Measurements from ENCODE around the gene ECHS1. TPM values are rescaled to one million over a fixed set of nuclear protein-coding genes. Genes with fewer than 3 reads are reported as not detected.

ECHS1 gene
- total and polyA plus RNA-seq, 2 experiments from 2014 or later, result 82.2 to 150 TPM

GRCh38 chr10:133394801-133395221 is 21.7 kb upstream of the ECHS1 start:
- Histone ChIP-seq H3K27ac (peak overlapping the region; percentile 70), H3K36me3 (ENCODE audit: low read depth) (0 out of 2 replicates have a peak, but pooled peaks cover 7% of the 10 kb centered on the region), H3K79me2 (ENCODE audit: insufficient read depth) (peaks cover 49% of the 10 kb centered on the region), H3K4me1 (ENCODE audit: insufficient read depth) (0 out of 2 replicates have a peak, but pooled peaks cover 9% of the 10 kb centered on the region), H3K27me3 (replicated peaks; ENCODE audit: insufficient read depth) (no peaks in the 10 kb centered on the region), H3K4me2 (ENCODE audit: unreplicated experiment) (peak overlapping the region; percentile 84), H3F3A (ENCODE audit: insufficient read depth) (no peaks in the 10 kb centered on the region), H3K9me2 (ENCODE audit: insufficient read depth) (no peaks in the 10 kb centered on the region), H2AFZ (peak overlapping the region; percentile 94), H4K20me1 (ENCODE audit: insufficient read depth) (no peaks in the 10 kb centered on the region), H3K9ac (peak overlapping the region; percentile 94), H3K4me3 (peak overlapping the region; percentile 92), H3K9me3 (ENCODE audit: low read depth) (no peaks in the 10 kb centered on the region)
- 14% methylated on average over 21 of the region's 21 CpGs for WGBS, 2 experiments (ENCODE audit: low coverage in 1 of 2, low lambda C conversion rate in 2 of 2, missing lambda C conversion rate in 2 of 2)
- peak; percentile 37 for DNase-seq
- TF ChIP-seq EZH2 (IDR thresholded peaks at IDR 0.05; ENCODE audit: insufficient read depth, poor library complexity, severe bottlenecking) (no peak), EZH2phosphoT487 (IDR thresholded peaks at IDR 0.05; ENCODE audit: insufficient read depth, low read depth) (no peak)
- in situ Hi-C loops (cut with MboI), result no loop called here

GRCh38 chr10:133394064-133394663 is 21.0 kb upstream of the ECHS1 start, which contains the start of gene MTG1:
MTG1 (plus strand) TSS chr10:133394157; CDS start chr10:133394221, 64 bp downstream.
- in situ Hi-C loops (cut with MboI), result no loop called here
- Histone ChIP-seq H3K4me3 (peak within 1 kb of the TSS; percentile 92), H2AFZ (peak within 1 kb of the TSS; percentile 94), H3K79me2 (ENCODE audit: insufficient read depth) (peaks cover 49% of the 10 kb centered on the region), H3K9me2 (ENCODE audit: insufficient read depth) (no peaks in the 10 kb centered on the region), H3F3A (ENCODE audit: insufficient read depth) (no peaks in the 10 kb centered on the region), H3K9ac (peak within 1 kb of the TSS; percentile 94), H3K36me3 (ENCODE audit: low read depth) (0 out of 2 replicates have a peak, but pooled peaks cover 7% of the 10 kb centered on the region), H3K4me1 (ENCODE audit: insufficient read depth) (0 out of 2 replicates have a peak, but pooled peaks cover 9% of the 10 kb centered on the region), H3K4me2 (ENCODE audit: unreplicated experiment) (peak within 1 kb of the TSS; percentile 84), H3K27ac (peak within 1 kb of the TSS; percentile 70), H3K9me3 (ENCODE audit: low read depth) (no peaks in the 10 kb centered on the region), H3K27me3 (replicated peaks; ENCODE audit: insufficient read depth) (no peaks in the 10 kb centered on the region), H4K20me1 (ENCODE audit: insufficient read depth) (no peaks in the 10 kb centered on the region)
- TF ChIP-seq EZH2phosphoT487 (IDR thresholded peaks at IDR 0.05; ENCODE audit: insufficient read depth, low read depth) (no peak), EZH2 (IDR thresholded peaks at IDR 0.05; ENCODE audit: insufficient read depth, poor library complexity, severe bottlenecking) (no peak)
- DNase-seq, result peak; percentile 98
- WGBS, 2 experiments (ENCODE audit: low coverage in 1 of 2, low lambda C conversion rate in 2 of 2, missing lambda C conversion rate in 2 of 2), result 0 to 1% methylated on average over 34 to 69 of the region's 69 CpGs

- Histone ChIP-seq H3K4me2 (ENCODE audit: unreplicated experiment) (peak overlapping the region; percentile 67), H2AFZ (peak overlapping the region; percentile 94), H3K36me3 (ENCODE audit: low read depth) (0 out of 2 replicates have a peak, but pooled peaks cover 7% of the 10 kb centered on the region), H3K27me3 (replicated peaks; ENCODE audit: insufficient read depth) (no peaks in the 10 kb centered on the region), H3K4me1 (ENCODE audit: insufficient read depth) (0 out of 2 replicates have a peak, but pooled peaks cover 9% of the 10 kb centered on the region), H3F3A (ENCODE audit: insufficient read depth) (no peaks in the 10 kb centered on the region), H3K79me2 (ENCODE audit: insufficient read depth) (peaks cover 44% of the 10 kb centered on the region), H3K4me3 (peak overlapping the region; percentile 92), H3K27ac (peak overlapping the region; percentile 70), H3K9ac (peak overlapping the region; percentile 94), H3K9me3 (ENCODE audit: low read depth) (no peaks in the 10 kb centered on the region), H3K9me2 (ENCODE audit: insufficient read depth) (no peaks in the 10 kb centered on the region), H4K20me1 (ENCODE audit: insufficient read depth) (no peaks in the 10 kb centered on the region)
- no peak for TF ChIP-seq EZH2phosphoT487 (IDR thresholded peaks at IDR 0.05; ENCODE audit: insufficient read depth, low read depth)
- TF ChIP-seq EZH2 (IDR thresholded peaks at IDR 0.05; ENCODE audit: insufficient read depth, poor library complexity, severe bottlenecking), result no peak
- WGBS, 2 experiments (ENCODE audit: low coverage in 1 of 2, low lambda C conversion rate in 2 of 2, missing lambda C conversion rate in 2 of 2), result 34 to 35% methylated on average over 27 of the region's 27 CpGs
- in situ Hi-C loops (cut with MboI), result no loop called here
- no peak for DNase-seq
These were observed 20.4 kb upstream of the ECHS1 start for GRCh38 chr10:133393401-133394063.

DNA sequence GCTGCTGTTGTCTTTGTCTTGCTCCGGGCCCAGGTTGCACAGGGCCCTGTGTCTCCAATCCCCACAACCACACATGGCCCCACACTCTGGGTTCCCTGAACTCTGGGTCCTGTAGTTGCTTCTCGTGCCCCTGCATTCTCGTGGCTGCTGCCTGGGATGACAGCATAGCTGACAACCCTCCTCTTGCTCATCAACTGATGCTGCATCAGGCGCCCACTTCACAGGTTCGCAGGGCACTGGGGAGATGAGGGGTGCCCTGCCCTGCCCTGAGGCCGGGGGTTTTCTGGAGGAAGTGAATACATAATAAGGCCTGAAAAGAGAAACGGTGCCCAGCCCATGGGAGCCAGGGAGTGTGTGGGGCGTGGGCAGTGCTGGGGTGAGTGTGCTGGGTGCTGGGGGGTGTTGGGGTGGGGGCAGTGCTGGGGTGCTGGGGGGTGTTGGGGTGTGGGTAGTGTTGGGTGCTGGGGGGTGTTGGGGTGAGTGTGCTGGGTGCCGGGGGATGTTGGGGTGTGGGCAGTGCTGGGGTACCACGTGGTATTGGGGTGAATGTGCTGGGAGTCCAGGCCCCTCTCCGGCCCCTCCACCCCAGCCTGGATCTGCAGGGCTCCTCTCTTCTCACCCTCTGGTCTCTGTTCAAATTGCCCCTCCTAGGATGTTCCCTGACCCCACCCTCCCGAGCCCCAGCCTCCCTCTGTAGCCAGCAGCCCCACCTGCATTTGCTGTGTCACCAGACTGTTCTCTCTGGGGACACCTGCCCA is 18.8 kb upstream of the ECHS1 start:
- no peaks in the 10 kb centered on the region for H3K36me3 ChIP-seq (ENCODE audit: low read depth)
- no peak overlapping the region for H3K4me3 ChIP-seq
- TF ChIP-seq EZH2 (IDR thresholded peaks at IDR 0.05; ENCODE audit: insufficient read depth, poor library complexity, severe bottlenecking), result no peak
- no peak for TF ChIP-seq EZH2phosphoT487 (IDR thresholded peaks at IDR 0.05; ENCODE audit: insufficient read depth, low read depth)
- no peaks in the 10 kb centered on the region for H3K9me2 ChIP-seq (ENCODE audit: insufficient read depth)
- H3K79me2 ChIP-seq (ENCODE audit: insufficient read depth), result peaks cover 28% of the 10 kb centered on the region
- no peak overlapping the region for H3K27ac ChIP-seq
- no peaks in the 10 kb centered on the region for H3F3A ChIP-seq (ENCODE audit: insufficient read depth)
- no peaks in the 10 kb centered on the region for H3K27me3 ChIP-seq (replicated peaks; ENCODE audit: insufficient read depth)
- no peak overlapping the region for H3K9ac ChIP-seq
- H3K9me3 ChIP-seq (ENCODE audit: low read depth), result no peaks in the 10 kb centered on the region
- in situ Hi-C loops (cut with MboI), result no loop called here
- DNase-seq, result no peak
- no peaks in the 10 kb centered on the region for H4K20me1 ChIP-seq (ENCODE audit: insufficient read depth)
- no peak overlapping the region for H3K4me2 ChIP-seq (ENCODE audit: unreplicated experiment)
- 0 out of 2 replicates have a peak, but pooled peaks cover 9% of the 10 kb centered on the region for H3K4me1 ChIP-seq (ENCODE audit: insufficient read depth)
- H2AFZ ChIP-seq, result no peak overlapping the region
- 84 to 86% methylated on average over 9 to 12 of the region's 12 CpGs for WGBS, 2 experiments (ENCODE audit: low coverage in 1 of 2, low lambda C conversion rate in 2 of 2, missing lambda C conversion rate in 2 of 2)

Measured in GM23248 (cell line).